SK-N-SH treated with all-trans-retinoic acid at 6 μM for 48 hours (cell line): Measurements from ENCODE around the gene STK16.

Source experiments
- ATAC-seq: fragments of 200-7000 bp; cut with Tn5 transposase; 3 replicates; pipeline ENCODE4 v1.9.1; 2020; ENCODE audit warnings: mild to moderate bottlenecking, moderate library complexity
- ARNTL ChIP-seq: fragments of 450-650 bp; formaldehyde crosslinking; IDR thresholded peaks from 2 replicates; pipeline ENCODE4 v1.5.0; 2020; ENCODE audit warnings: low read depth, mild to moderate bottlenecking, moderate library complexity, borderline replicate concordance
- BACH2 ChIP-seq: fragments of 250-450 bp; sonication (Bioruptor Pico); IDR thresholded peaks from 2 replicates; pipeline ENCODE4 v1.9.0; 2021; ENCODE audit warnings: mild to moderate bottlenecking, borderline replicate concordance
- ESRRG ChIP-seq: fragments of 250-450 bp; sonication (Bioruptor Pico); IDR thresholded peaks from 2 replicates; pipeline ENCODE4 v1.6.1; 2021; ENCODE audit warnings: mild to moderate bottlenecking
- GLIS3 ChIP-seq: fragments of 250-450 bp; sonication (Bioruptor Pico); IDR thresholded peaks from 2 replicates; pipeline ENCODE4 v1.5.0; 2020; ENCODE audit warnings: mild to moderate bottlenecking, moderate library complexity
- OSR1 ChIP-seq: fragments of 250-450 bp; sonication (Bioruptor Pico); IDR thresholded peaks from 2 replicates; pipeline ENCODE4 v1.8.0; 2022; ENCODE audit warnings: moderate library complexity, mild to moderate bottlenecking, inconsistent platforms
- POU6F1 ChIP-seq: fragments of 250-450 bp; sonication (Bioruptor Pico); IDR thresholded peaks from 2 replicates; pipeline ENCODE4 v1.8.0; 2021; ENCODE audit warnings: low read depth, mild to moderate bottlenecking, moderate library complexity, borderline replicate concordance
- PPARA ChIP-seq: fragments of 250-450 bp; sonication (Bioruptor Pico); IDR thresholded peaks from 2 replicates; pipeline ENCODE4 v1.5.0; 2020; ENCODE audit warnings: mild to moderate bottlenecking, borderline replicate concordance
- RARB ChIP-seq: fragments of 250-450 bp; sonication (Bioruptor Pico); IDR thresholded peaks from 2 replicates; pipeline ENCODE4 v1.8.0; 2021; ENCODE audit warnings: mild to moderate bottlenecking, moderate library complexity
- SNAI2 ChIP-seq: fragments of 250-450 bp; sonication (Bioruptor Pico); IDR thresholded peaks from 2 replicates; pipeline ENCODE4 v1.5.0; 2020; ENCODE audit warnings: mild to moderate bottlenecking, moderate library complexity
- TOX ChIP-seq: fragments of 250-450 bp; sonication (Bioruptor Pico); IDR thresholded peaks from 2 replicates; pipeline ENCODE4 v1.8.0; 2021; ENCODE audit warnings: mild to moderate bottlenecking, moderate library complexity, borderline replicate concordance
- ZC3H10 ChIP-seq: fragments of 250-450 bp; sonication (Bioruptor Pico); IDR thresholded peaks from 2 replicates; pipeline ENCODE4 v1.5.1; 2021; ENCODE audit warnings: mild to moderate bottlenecking, moderate library complexity
- ZFP3 ChIP-seq: fragments of 250-450 bp; sonication (Bioruptor Pico); IDR thresholded peaks from 2 replicates; pipeline ENCODE4 v1.5.0; 2020; ENCODE audit warnings: mild to moderate bottlenecking, moderate library complexity
- ZNF565 ChIP-seq: fragments of 450-650 bp; formaldehyde crosslinking; conservative IDR thresholded peaks from 2 replicates; pipeline ENCODE4 v1.5.0; 2020; ENCODE audit warnings: low read depth, mild to moderate bottlenecking, moderate library complexity
- ZNF70 ChIP-seq: fragments of 450-650 bp; formaldehyde crosslinking; IDR thresholded peaks from 2 replicates; pipeline ENCODE4 v1.5.0; 2020; ENCODE audit warnings: mild to moderate bottlenecking, moderate library complexity
- ZNF8 ChIP-seq: fragments of 450-650 bp; formaldehyde crosslinking; IDR thresholded peaks from 2 replicates; pipeline ENCODE4 v1.5.0; 2020; ENCODE audit warnings: mild to moderate bottlenecking, moderate library complexity
- TF ChIP-seq, protein P1 (sequence below): fragments of 250-450 bp; sonication (Bioruptor Pico); IDR thresholded peaks from 2 replicates; pipeline ENCODE4 v1.5.1; 2021; ENCODE audit warnings: mild to moderate bottlenecking, moderate library complexity
- TF ChIP-seq, protein P2 (sequence below): fragments of 250-450 bp; sonication (Bioruptor Pico); IDR thresholded peaks from 2 replicates; pipeline ENCODE4 v1.5.0; 2020; ENCODE audit warnings: mild to moderate bottlenecking, moderate library complexity
- TF ChIP-seq, protein P3 (sequence below): fragments of 250-450 bp; sonication (Bioruptor Pico); IDR thresholded peaks from 2 replicates; pipeline ENCODE4 v1.8.0; 2020; ENCODE audit warnings: mild to moderate bottlenecking, moderate library complexity, borderline replicate concordance

The STK16 gene

DNA sequence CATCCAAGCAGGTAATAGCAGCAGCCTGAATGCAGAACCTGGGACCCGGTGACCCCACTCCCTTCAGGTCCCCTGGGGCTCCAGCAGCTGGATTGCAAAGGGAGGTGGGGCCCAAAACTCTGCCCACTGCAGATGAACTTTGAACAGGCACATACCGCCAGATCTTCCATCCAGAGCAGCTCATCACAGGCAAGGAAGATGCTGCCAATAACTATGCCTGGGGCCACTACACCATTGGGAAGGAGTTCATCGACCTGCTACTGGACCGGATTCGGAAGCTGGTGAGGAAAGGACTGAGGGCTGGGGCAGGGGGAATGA lies 24.7 kb downstream of the STK16 start:
- no peak for ATAC-seq
- TF ChIP-seq SNAI2 (no peak), GLIS3 (no peak), RARB (no peak), ARNTL (no peak), PPARA (CRISPR knock-in tag) (no peak), BACH2 (CRISPR knock-in tag) (no peak), TOX (CRISPR knock-in tag) (no peak), ESRRG (CRISPR knock-in tag) (no peak), ZNF70 (CRISPR knock-in tag) (no peak), ZC3H10 (CRISPR knock-in tag) (no peak)
- TF ChIP-seq, protein P1, sequence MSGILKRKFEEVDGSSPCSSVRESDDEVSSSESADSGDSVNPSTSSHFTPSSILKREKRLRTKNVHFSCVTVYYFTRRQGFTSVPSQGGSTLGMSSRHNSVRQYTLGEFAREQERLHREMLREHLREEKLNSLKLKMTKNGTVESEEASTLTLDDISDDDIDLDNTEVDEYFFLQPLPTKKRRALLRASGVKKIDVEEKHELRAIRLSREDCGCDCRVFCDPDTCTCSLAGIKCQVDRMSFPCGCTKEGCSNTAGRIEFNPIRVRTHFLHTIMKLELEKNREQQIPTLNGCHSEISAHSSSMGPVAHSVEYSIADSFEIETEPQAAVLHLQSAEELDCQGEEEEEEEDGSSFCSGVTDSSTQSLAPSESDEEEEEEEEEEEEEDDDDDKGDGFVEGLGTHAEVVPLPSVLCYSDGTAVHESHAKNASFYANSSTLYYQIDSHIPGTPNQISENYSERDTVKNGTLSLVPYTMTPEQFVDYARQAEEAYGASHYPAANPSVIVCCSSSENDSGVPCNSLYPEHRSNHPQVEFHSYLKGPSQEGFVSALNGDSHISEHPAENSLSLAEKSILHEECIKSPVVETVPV (CRISPR knock-in tag) = no peak
- TF ChIP-seq, protein P2, sequence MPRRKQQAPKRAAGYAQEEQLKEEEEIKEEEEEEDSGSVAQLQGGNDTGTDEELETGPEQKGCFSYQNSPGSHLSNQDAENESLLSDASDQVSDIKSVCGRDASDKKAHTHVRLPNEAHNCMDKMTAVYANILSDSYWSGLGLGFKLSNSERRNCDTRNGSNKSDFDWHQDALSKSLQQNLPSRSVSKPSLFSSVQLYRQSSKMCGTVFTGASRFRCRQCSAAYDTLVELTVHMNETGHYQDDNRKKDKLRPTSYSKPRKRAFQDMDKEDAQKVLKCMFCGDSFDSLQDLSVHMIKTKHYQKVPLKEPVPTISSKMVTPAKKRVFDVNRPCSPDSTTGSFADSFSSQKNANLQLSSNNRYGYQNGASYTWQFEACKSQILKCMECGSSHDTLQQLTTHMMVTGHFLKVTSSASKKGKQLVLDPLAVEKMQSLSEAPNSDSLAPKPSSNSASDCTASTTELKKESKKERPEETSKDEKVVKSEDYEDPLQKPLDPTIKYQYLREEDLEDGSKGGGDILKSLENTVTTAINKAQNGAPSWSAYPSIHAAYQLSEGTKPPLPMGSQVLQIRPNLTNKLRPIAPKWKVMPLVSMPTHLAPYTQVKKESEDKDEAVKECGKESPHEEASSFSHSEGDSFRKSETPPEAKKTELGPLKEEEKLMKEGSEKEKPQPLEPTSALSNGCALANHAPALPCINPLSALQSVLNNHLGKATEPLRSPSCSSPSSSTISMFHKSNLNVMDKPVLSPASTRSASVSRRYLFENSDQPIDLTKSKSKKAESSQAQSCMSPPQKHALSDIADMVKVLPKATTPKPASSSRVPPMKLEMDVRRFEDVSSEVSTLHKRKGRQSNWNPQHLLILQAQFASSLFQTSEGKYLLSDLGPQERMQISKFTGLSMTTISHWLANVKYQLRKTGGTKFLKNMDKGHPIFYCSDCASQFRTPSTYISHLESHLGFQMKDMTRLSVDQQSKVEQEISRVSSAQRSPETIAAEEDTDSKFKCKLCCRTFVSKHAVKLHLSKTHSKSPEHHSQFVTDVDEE (CRISPR knock-in tag) = no peak

GRCh38 chr2:219271021-219271420 lies 25.7 kb downstream of the STK16 start:
- no peak for ATAC-seq
- TF ChIP-seq ZFP3 (no peak), SNAI2 (no peak)
- TF ChIP-seq, protein P3, sequence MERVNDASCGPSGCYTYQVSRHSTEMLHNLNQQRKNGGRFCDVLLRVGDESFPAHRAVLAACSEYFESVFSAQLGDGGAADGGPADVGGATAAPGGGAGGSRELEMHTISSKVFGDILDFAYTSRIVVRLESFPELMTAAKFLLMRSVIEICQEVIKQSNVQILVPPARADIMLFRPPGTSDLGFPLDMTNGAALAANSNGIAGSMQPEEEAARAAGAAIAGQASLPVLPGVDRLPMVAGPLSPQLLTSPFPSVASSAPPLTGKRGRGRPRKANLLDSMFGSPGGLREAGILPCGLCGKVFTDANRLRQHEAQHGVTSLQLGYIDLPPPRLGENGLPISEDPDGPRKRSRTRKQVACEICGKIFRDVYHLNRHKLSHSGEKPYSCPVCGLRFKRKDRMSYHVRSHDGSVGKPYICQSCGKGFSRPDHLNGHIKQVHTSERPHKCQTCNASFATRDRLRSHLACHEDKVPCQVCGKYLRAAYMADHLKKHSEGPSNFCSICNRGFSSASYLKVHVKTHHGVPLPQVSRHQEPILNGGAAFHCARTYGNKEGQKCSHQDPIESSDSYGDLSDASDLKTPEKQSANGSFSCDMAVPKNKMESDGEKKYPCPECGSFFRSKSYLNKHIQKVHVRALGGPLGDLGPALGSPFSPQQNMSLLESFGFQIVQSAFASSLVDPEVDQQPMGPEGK (CRISPR knock-in tag) = no peak

- ATAC-seq = no peak
These were observed 27.1 kb downstream of the STK16 start for GRCh38 chr2:219272356-219272755.

GRCh38 chr2:219272995-219273394 lies 27.7 kb downstream of the STK16 start:
- TF ChIP-seq TOX (CRISPR knock-in tag) = no peak
- TF ChIP-seq ZC3H10 (CRISPR knock-in tag) = no peak
- no peak for TF ChIP-seq SNAI2
- TF ChIP-seq ARNTL = no peak
- TF ChIP-seq ZNF565 = no peak
- TF ChIP-seq RARB = no peak
- TF ChIP-seq ZNF8 (CRISPR knock-in tag) = no peak
- TF ChIP-seq ZFP3 = no peak
- no peak for TF ChIP-seq PPARA (CRISPR knock-in tag)
- TF ChIP-seq ESRRG (CRISPR knock-in tag) = no peak
- TF ChIP-seq BACH2 (CRISPR knock-in tag) = no peak
- TF ChIP-seq GLIS3 = no peak
- TF ChIP-seq, protein P2 (CRISPR knock-in tag) = no peak
- TF ChIP-seq OSR1 (CRISPR knock-in tag) = no peak
- ATAC-seq = no peak

More at GRCh38 chr2:219272356-219272755, 27.1 kb downstream of the STK16 start:
- TF ChIP-seq RARB (no peak), POU6F1 (CRISPR knock-in tag) (no peak)
